Measurements from ENCODE around the gene LARP7. TPM values are rescaled to one million over a fixed set of nuclear protein-coding genes. Genes with fewer than 3 reads are reported as not detected.

LARP7 gene
- total RNA-seq, 4 donors from 2014 or later = 59.1 to 74.2 (median 65.4) TPM

DNA sequence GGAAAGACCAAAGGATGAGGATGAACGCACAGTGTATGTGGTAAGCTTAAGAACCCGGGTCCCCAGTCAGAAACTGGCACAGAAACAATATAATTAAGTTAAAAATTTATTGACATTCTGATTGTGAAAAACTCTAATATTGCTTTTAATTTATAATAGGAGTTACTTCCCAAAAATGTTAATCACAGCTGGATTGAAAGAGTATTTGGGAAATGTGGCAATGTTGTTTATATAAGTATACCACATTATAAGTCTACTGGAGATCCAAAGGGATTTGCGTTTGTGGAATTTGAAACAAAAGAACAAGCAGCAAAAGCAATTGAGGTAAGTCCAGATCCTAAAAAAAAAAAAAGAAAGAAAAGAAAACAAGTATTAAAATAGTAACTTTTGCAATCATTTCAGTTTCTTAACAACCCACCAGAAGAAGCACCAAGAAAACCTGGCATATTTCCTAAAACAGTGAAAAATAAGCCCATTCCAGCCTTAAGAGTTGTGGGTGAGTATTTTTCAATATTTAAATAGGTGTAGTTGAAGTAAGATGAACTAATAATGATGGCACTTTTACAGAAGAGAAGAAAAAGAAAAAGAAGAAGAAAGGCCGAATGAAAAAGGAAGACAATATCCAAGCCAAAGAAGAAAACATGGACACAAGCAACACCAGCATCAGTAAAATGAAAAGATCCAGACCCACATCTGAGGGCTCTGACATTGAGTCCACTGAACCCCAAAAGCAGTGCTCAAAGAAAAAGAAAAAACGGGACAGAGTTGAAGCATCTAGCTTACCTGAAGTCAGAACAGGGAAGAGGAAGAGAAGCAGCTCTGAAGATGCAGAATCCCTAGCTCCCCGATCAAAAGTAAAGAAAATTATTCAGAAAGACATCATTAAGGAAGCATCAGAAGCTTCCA, 9.9 kb downstream of the LARP7 start:
- peaks cover 0 to 10% (median 0%) of the 10 kb centered on the region in 3 donors for H3K4me1 ChIP-seq
- no peak overlapping the region for H3K27ac ChIP-seq
- H3K36me3 ChIP-seq = peaks cover 12 to 81% of the 10 kb centered on the region in 2 donors
- 49 to 56% methylated on average over 4 to 6 of the region's 6 CpGs for WGBS, 2 donors (ENCODE audit: low coverage in 1 of 2)
- H3K9me3 ChIP-seq = no peaks in the 10 kb centered on the region
- TF ChIP-seq, protein P1, sequence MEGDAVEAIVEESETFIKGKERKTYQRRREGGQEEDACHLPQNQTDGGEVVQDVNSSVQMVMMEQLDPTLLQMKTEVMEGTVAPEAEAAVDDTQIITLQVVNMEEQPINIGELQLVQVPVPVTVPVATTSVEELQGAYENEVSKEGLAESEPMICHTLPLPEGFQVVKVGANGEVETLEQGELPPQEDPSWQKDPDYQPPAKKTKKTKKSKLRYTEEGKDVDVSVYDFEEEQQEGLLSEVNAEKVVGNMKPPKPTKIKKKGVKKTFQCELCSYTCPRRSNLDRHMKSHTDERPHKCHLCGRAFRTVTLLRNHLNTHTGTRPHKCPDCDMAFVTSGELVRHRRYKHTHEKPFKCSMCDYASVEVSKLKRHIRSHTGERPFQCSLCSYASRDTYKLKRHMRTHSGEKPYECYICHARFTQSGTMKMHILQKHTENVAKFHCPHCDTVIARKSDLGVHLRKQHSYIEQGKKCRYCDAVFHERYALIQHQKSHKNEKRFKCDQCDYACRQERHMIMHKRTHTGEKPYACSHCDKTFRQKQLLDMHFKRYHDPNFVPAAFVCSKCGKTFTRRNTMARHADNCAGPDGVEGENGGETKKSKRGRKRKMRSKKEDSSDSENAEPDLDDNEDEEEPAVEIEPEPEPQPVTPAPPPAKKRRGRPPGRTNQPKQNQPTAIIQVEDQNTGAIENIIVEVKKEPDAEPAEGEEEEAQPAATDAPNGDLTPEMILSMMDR (IDR thresholded peaks at IDR 0.05) = no peak
- TF ChIP-seq POLR2AphosphoS5 (IDR thresholded peaks at IDR 0.05) (no peak), POLR2A (IDR thresholded peaks at IDR 0.05) (no peak), EP300 (IDR thresholded peaks at IDR 0.05) (no peak)
- H3K4me3 ChIP-seq = no peak overlapping the region
- no peak for ATAC-seq
- no peaks in the 10 kb centered on the region for H3K27me3 ChIP-seq

DNA sequence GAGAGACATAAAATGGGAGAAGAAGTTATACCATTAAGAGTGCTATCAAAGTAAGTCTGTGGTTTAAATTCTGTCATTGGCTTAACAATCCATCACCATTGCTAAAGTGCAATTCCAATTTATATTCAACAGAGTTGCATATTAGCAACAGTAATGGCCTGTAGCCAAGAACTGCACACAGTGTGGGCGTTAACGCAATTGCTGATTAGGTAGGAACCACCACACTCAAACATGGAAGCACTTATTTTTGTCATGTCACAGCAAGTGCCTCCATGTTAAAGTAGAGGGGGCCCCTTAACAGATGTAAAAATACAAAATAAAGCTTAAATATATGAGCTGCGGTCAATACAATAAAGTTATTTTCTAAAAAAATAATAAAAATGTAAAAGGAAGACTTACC, 10.8 kb downstream of the LARP7 start:
- TF ChIP-seq POLR2A (IDR thresholded peaks at IDR 0.05) (no peak), POLR2AphosphoS5 (IDR thresholded peaks at IDR 0.05) (no peak), EP300 (IDR thresholded peaks at IDR 0.05) (no peak)
- TF ChIP-seq, protein P1 (IDR thresholded peaks at IDR 0.05) = no peak
- ATAC-seq = no peak
- H3K4me1 ChIP-seq = peaks cover 0 to 7% (median 0%) of the 10 kb centered on the region in 3 donors
- no peak overlapping the region for H3K27ac ChIP-seq
- H3K27me3 ChIP-seq = no peaks in the 10 kb centered on the region
- H3K4me3 ChIP-seq = no peak overlapping the region
- no peaks in the 10 kb centered on the region for H3K9me3 ChIP-seq
- 35 to 60% methylated on average over 3 of the region's 3 CpGs for WGBS, 2 donors (ENCODE audit: low coverage in 1 of 2)
- peaks cover 12 to 90% of the 10 kb centered on the region in 2 donors for H3K36me3 ChIP-seq

DNA sequence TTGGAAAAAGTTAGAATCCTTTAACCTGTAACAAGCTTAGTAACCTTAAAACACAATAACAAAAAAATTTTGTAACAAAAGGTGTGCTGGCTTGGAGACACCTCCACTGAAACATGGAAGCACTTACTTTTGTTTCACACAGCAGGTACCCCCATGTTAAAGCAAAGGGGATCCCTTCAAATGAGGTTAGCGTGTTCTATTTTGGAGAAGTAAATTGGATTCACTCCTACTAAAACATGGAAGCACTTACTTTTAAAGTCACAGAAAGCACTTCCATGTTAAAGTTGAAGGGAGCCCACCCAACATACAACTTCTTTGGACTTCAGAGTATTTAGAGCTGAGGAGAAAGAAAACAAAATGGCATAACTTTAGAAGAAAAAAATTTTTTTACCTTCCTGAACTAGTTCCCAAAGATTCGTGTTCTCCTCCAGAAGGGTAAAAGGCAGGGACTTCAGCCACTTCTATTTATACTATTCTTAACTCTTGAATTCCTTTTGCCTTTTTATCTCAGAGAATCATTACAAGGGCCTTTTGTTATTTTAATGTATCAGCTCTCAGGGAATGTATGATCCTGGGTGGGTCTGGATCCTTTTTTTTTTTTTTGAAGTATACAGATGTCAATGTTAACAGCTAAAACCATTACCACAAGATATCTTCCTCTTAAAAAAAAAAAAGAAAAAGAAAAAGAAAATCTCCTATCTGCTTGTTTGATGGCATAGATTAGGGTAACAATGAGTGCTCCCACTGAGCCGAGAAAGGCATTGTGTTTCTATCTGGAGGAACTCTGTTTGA, 11.5 kb downstream of the LARP7 start:
- TF ChIP-seq POLR2AphosphoS5 (IDR thresholded peaks at IDR 0.05) (no peak), EP300 (IDR thresholded peaks at IDR 0.05) (no peak), POLR2A (IDR thresholded peaks at IDR 0.05) (no peak)
- TF ChIP-seq, protein P1 (IDR thresholded peaks at IDR 0.05) = no peak
- peaks cover 12 to 97% of the 10 kb centered on the region in 2 donors for H3K36me3 ChIP-seq
- WGBS, 2 donors (ENCODE audit: low coverage in 1 of 2) = 52 to 59% methylated on average over 3 of the region's 3 CpGs

DNA sequence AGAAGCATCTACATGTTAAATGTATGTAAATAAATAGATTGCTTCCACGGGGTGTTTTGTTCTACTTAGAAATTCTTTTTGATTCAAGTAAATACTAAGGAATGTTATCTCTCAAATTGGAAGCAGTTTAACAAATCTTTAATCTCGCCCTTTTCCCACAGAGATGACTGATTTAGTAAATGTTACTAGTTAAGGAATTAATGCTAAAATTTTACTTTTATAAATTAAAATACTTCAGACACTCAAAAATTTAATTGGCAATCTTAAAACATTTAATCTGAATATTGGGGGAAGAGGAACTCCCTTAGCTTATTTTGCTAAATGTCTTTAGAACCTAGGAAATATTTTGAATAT, 12.1 kb downstream of the LARP7 start:
- Histone ChIP-seq H3K4me3 (no peak overlapping the region), H3K27me3 (no peaks in the 10 kb centered on the region), H3K36me3 (peaks cover 12 to 97% of the 10 kb centered on the region in 2 donors), H3K27ac (no peak overlapping the region), H3K9me3 (no peaks in the 10 kb centered on the region), H3K4me1 (peaks cover 0 to under 1% (median 0%) of the 10 kb centered on the region in 3 donors)
- WGBS, 2 donors (ENCODE audit: low coverage in 1 of 2) = 21 to 50% methylated on average over 2 of the region's 2 CpGs
- TF ChIP-seq POLR2A (IDR thresholded peaks at IDR 0.05) = no peak
- ATAC-seq = no peak

More for the DNA sequence above, 11.5 kb downstream of the LARP7 start:
- Histone ChIP-seq H3K9me3 (no peaks in the 10 kb centered on the region), H3K4me1 (peaks cover 0 to 6% (median 0%) of the 10 kb centered on the region in 3 donors), H3K4me3 (no peak overlapping the region), H3K27me3 (no peaks in the 10 kb centered on the region), H3K27ac (no peak overlapping the region)
- ATAC-seq = no peak

DNA sequence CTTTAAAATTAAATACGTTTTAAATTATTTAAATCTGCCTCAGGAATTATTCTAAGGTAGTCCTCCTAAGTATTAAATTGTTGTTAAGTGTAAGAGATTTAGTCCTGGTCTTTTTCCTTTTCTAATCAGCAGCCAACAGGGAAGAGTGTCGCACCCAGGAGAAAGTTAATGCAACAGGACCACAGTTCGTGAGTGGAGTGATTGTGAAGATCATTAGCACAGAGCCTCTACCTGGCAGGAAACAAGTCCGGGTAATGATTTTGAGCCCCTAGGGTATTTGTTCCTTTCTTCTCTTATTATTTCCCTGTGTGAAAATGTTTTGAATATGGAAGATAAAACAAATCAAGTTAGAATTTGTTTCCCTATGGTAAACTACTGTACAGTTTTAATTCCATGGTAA, 13.4 kb downstream of the LARP7 start:
- Histone ChIP-seq H3K9me3 (no peaks in the 10 kb centered on the region), H3K27me3 (no peaks in the 10 kb centered on the region), H3K36me3 (peaks cover 9 to 97% of the 10 kb centered on the region in 2 donors), H3K27ac (no peak overlapping the region), H3K4me3 (no peak overlapping the region), H3K4me1 (no peaks in the 10 kb centered on the region)
- WGBS, 2 donors (ENCODE audit: low coverage in 1 of 2) = 53 to 58% methylated on average over 4 of the region's 4 CpGs
- TF ChIP-seq POLR2AphosphoS5 (IDR thresholded peaks at IDR 0.05) = no peak
- TF ChIP-seq, protein P1 (IDR thresholded peaks at IDR 0.05) = no peak
- no peak for TF ChIP-seq POLR2A (IDR thresholded peaks at IDR 0.05)
- no peak for TF ChIP-seq EP300 (IDR thresholded peaks at IDR 0.05)
- ATAC-seq = no peak
